Suprapubic skin (tissue), 4 donors: ENCODE results near the gene SBNO2.

ENCODE experiments used
- CTCF ChIP-seq, 2 donors: fragments of 200-600 bp in 1 of 2; fragments of 450-650 bp in 1 of 2; sonication (generic) in 1 of 2; IDR thresholded peaks; one replicate each; pipeline ENCODE4 v1.5.1; 2016 to 2019; ENCODE audit warnings: antibody characterized with exemption in 2 of 2, mild to moderate bottlenecking in 1 of 2, moderate library complexity in 1 of 2
- EP300 ChIP-seq: sonication (generic); formaldehyde crosslinking; IDR thresholded peaks from one replicate; pipeline ENCODE4 v1.6.1; 2017; ENCODE audit warnings: antibody characterized with exemption
- POLR2A ChIP-seq, 2 donors: fragments of 450-650 bp; IDR thresholded peaks; one replicate each; pipeline ENCODE4 v1.6.1; 2017; ENCODE audit warnings: antibody characterized with exemption in 2 of 2, mild to moderate bottlenecking in 2 of 2, moderate library complexity in 2 of 2
- POLR2AphosphoS5 ChIP-seq, 3 donors: sonication (generic); formaldehyde crosslinking; IDR thresholded peaks; one replicate each; pipeline ENCODE4 v1.6.1; 2017; ENCODE audit warnings: antibody characterized with exemption in 3 of 3

- TF ChIP-seq POLR2A (IDR thresholded peaks at IDR 0.05) (no peak), POLR2AphosphoS5 (IDR thresholded peaks at IDR 0.05) (no peak), CTCF (IDR thresholded peaks at IDR 0.05) (no peak), EP300 (no peak)
Measured at GRCh38 chr19:1140272-1141027, 33.6 kb downstream of the SBNO2 start.
